IMR-90 (cell line): ENCODE measurements around the gene GNAI2. TPM values are rescaled to one million over a fixed set of nuclear protein-coding genes. Genes with fewer than 3 reads are reported as not detected.

ENCODE experiments used
- ATAC-seq: fragments of 200-7000 bp; cut with Tn5 transposase; 2 replicates; pipeline ENCODE4 v1.9.1; 2020; ENCODE audit warnings: low read depth, mild to moderate bottlenecking, moderate library complexity
- BruUV-seq: library from RNA; stranded (reverse); fragments of 400-500 nt; replicated peaks from 2 replicates; lab custom pipeline; 2021; lab: Mats Ljungman, UMichigan
- CTCF ChIA-PET: fragments of 300-600 bp; formaldehyde crosslinking; extraction: SDS; loops from one replicate; lab custom pipeline; 2021; ENCODE audit warnings: antibody characterized with exemption; lab: Yijun Ruan, JAX
- POLR2A ChIA-PET: fragments of 300-600 bp; sonication (Branson Sonifier 250); formaldehyde crosslinking; loops from one replicate; lab custom pipeline; 2022; ENCODE audit warnings: antibody characterized with exemption; ENCODE audit not compliant: unreplicated experiment; lab: Charles Lee
- DNase-seq: peaks from one replicate; pipeline ENCODE4 v3.0.0; 2013
- H2AFZ ChIP-seq: replicated peaks from 2 replicates; pipeline ENCODE3; 2013; ENCODE audit warnings: low read length, mild to moderate bottlenecking; ENCODE audit not compliant: poor library complexity
- H2AK5ac ChIP-seq: 2 replicates; pipeline ENCODE4 v1.6.1; 2013; ENCODE audit warnings: low read depth, low read length, inconsistent platforms
- H2AK9ac ChIP-seq: replicated peaks from 2 replicates; pipeline ENCODE3; 2013; ENCODE audit warnings: mild to moderate bottlenecking, low read depth, low read length, moderate library complexity; ENCODE audit not compliant: poor library complexity
- H2BK120ac ChIP-seq: 2 replicates; pipeline ENCODE4 v1.6.1; 2013; ENCODE audit warnings: low read depth, low read length, inconsistent platforms
- H2BK15ac ChIP-seq: 3 replicates; pipeline ENCODE4 v1.6.1; 2013; ENCODE audit warnings: low read depth, low read length, inconsistent platforms
- H2BK20ac ChIP-seq: 2 replicates; pipeline ENCODE4 v1.6.1; 2013; ENCODE audit warnings: low read depth, mild to moderate bottlenecking, inconsistent platforms, low read length, moderate library complexity
- H2BK5ac ChIP-seq: 2 replicates; pipeline ENCODE4 v1.6.1; 2013; ENCODE audit warnings: mild to moderate bottlenecking, low read depth, low read length, inconsistent platforms; ENCODE audit not compliant: poor library complexity, severe bottlenecking
- H3K14ac ChIP-seq: replicated peaks from 2 replicates; pipeline ENCODE4 v1.6.1; 2013; ENCODE audit warnings: low read depth, low read length, inconsistent platforms
- H3K18ac ChIP-seq: 2 replicates; pipeline ENCODE4 v1.6.1; 2013; ENCODE audit warnings: low read depth, low read length, control low read depth
- H3K23ac ChIP-seq: 2 replicates; pipeline ENCODE4 v1.6.1; 2013; ENCODE audit warnings: low read depth, low read length, inconsistent platforms
- H3K27ac ChIP-seq: 2 replicates; pipeline ENCODE4 v1.5.1; 2013; ENCODE audit warnings: mild to moderate bottlenecking, control low read depth, low read length; ENCODE audit not compliant: insufficient read depth
- H3K27me3 ChIP-seq: 2 replicates; pipeline ENCODE4 v1.6.1; 2013; ENCODE audit warnings: low read length; ENCODE audit not compliant: control insufficient read depth, insufficient read depth
- H3K36me3 ChIP-seq: 2 replicates; pipeline ENCODE4 v1.6.1; 2013; ENCODE audit warnings: low read length, mixed read lengths; ENCODE audit not compliant: control insufficient read depth, insufficient read depth
- H3K4ac ChIP-seq: 2 replicates; pipeline ENCODE4 v1.6.1; 2013; ENCODE audit warnings: low read depth, low read length, inconsistent platforms
- H3K4me1 ChIP-seq: 2 replicates; pipeline ENCODE4 v1.6.1; 2013; ENCODE audit warnings: low read length, mixed read lengths; ENCODE audit not compliant: control insufficient read depth, insufficient read depth
- H3K4me2 ChIP-seq: 2 replicates; pipeline ENCODE4 v1.6.1; 2013; ENCODE audit warnings: low read depth, mild to moderate bottlenecking, control low read depth, low read length, moderate library complexity
- H3K4me3 ChIP-seq: 2 replicates; pipeline ENCODE4 v1.5.1; 2013; ENCODE audit warnings: low read depth, mild to moderate bottlenecking, control low read depth, low read length, moderate library complexity; ENCODE audit not compliant: insufficient read depth
- H3K56ac ChIP-seq: 2 replicates; pipeline ENCODE4 v1.6.1; 2013; ENCODE audit warnings: low read length, inconsistent platforms; ENCODE audit not compliant: insufficient read depth; ENCODE audit errors: extremely low read depth
- H3K79me1 ChIP-seq, 2 experiments: 2 replicates each; pipeline ENCODE4 v1.6.1; 2013; ENCODE audit warnings: low read length in 2 of 2, inconsistent platforms in 1 of 2, low read depth in 1 of 2
- H3K9ac ChIP-seq: 2 replicates; pipeline ENCODE4 v1.6.1; 2013; ENCODE audit warnings: low read depth, low read length, control low read depth
- H3K9me1 ChIP-seq: 2 replicates; pipeline ENCODE4 v1.6.1; 2013; ENCODE audit warnings: low read length, inconsistent platforms; ENCODE audit not compliant: insufficient read depth
- H3K9me3 ChIP-seq: 2 replicates; pipeline ENCODE4 v1.6.1; 2013; ENCODE audit warnings: low read length; ENCODE audit not compliant: control insufficient read depth, insufficient read depth
- H4K20me1 ChIP-seq: 2 replicates; pipeline ENCODE4 v1.6.1; 2013; ENCODE audit warnings: low read length, inconsistent platforms; ENCODE audit not compliant: insufficient read depth
- H4K5ac ChIP-seq: 2 replicates; pipeline ENCODE4 v1.6.1; 2013; ENCODE audit warnings: mild to moderate bottlenecking, low read depth, low read length, control low read depth
- H4K8ac ChIP-seq, 2 experiments: 2 replicates each; pipeline ENCODE4 v1.6.1; 2013; ENCODE audit warnings: low read depth in 2 of 2, low read length in 2 of 2, control low read depth in 1 of 2, inconsistent platforms in 1 of 2
- H4K91ac ChIP-seq: 2 replicates; pipeline ENCODE4 v1.6.1; 2013; ENCODE audit warnings: low read depth, low read length, inconsistent platforms; ENCODE audit not compliant: insufficient read depth
- CEBPB ChIP-seq: IDR thresholded peaks from 2 replicates; pipeline ENCODE4 v1.6.1; 2012; ENCODE audit warnings: low read depth, low read length, improper control_type of control experiment
- CHD1 ChIP-seq: IDR thresholded peaks from 2 replicates; pipeline ENCODE4 v1.6.1; 2012; ENCODE audit warnings: low read depth, low read length, improper control_type of control experiment
- FOS ChIP-seq: fragments of 150-350 bp; IDR thresholded peaks from 2 replicates; pipeline ENCODE4 v1.6.1; 2016; ENCODE audit warnings: low read depth, low read length
- MAZ ChIP-seq: IDR thresholded peaks from 2 replicates; pipeline ENCODE4 v1.6.1; 2012; ENCODE audit warnings: low read depth, mild to moderate bottlenecking, low read length, improper control_type of control experiment, moderate library complexity, borderline replicate concordance
- MXI1 ChIP-seq: IDR thresholded peaks from 2 replicates; pipeline ENCODE4 v1.6.1; 2012; ENCODE audit warnings: low read depth, mild to moderate bottlenecking, low read length, moderate library complexity, borderline replicate concordance
- NFE2L2 ChIP-seq: fragments of 150-350 bp; IDR thresholded peaks from 2 replicates; pipeline ENCODE4 v1.6.1; 2016; ENCODE audit warnings: low read depth, mild to moderate bottlenecking, low read length
- POLR2A ChIP-seq: IDR thresholded peaks from 2 replicates; pipeline ENCODE4 v1.6.1; 2012; ENCODE audit warnings: mild to moderate bottlenecking, low read depth, low read length
- RAD21 ChIP-seq: IDR thresholded peaks from 2 replicates; pipeline ENCODE4 v1.6.1; 2012; ENCODE audit warnings: low read length, improper control_type of control experiment
- RCOR1 ChIP-seq: IDR thresholded peaks from 2 replicates; pipeline ENCODE4 v1.6.1; 2012; ENCODE audit warnings: mild to moderate bottlenecking, low read length, improper control_type of control experiment; ENCODE audit not compliant: insufficient replicate concordance
- RFX5 ChIP-seq: IDR thresholded peaks from 2 replicates; pipeline ENCODE4 v1.8.0; 2012; ENCODE audit warnings: low read depth, mild to moderate bottlenecking, low read length, moderate library complexity
- SMC3 ChIP-seq: fragments of 150-350 bp; IDR thresholded peaks from 2 replicates; pipeline ENCODE4 v1.6.1; 2016; ENCODE audit warnings: low read depth, mild to moderate bottlenecking, antibody characterized with exemption, low read length, moderate library complexity
- WGBS, 2 experiments: methylation state at CpG; one replicate each; pipeline versions ENCODE4 v1.1.5 to v1.1.7; 2013; ENCODE audit warnings: missing lambda C conversion rate in 2 of 2; ENCODE audit not compliant: insufficient read length in 1 of 2; ENCODE audit errors: extremely low coverage in 2 of 2; 5-methylcytosine and 5-hydroxymethylcytosine counted together
- dilution Hi-C: fragments of 300-500 bp; cut with HindIII; formaldehyde crosslinking; loops from one replicate; pipeline ENCODE4 v1.14.3; 2018; ENCODE audit warnings: low sequenced_read_pairs; ENCODE audit not compliant: unreplicated experiment
- in situ Hi-C: fragments of 300-500 bp; cut with MboI; formaldehyde crosslinking; loops from 3 replicates; pipeline ENCODE4 v1.14.3; 2019; ENCODE audit warnings: low sequenced_read_pairs, inconsistent platforms, mixed read lengths
- intact Hi-C: fragments of 100-400 bp; cut with micrococcal nuclease; formaldehyde crosslinking; loops from 2 replicates; pipeline ENCODE4 v1.10.0; 2022
- polyA plus RNA-seq, 3 experiments: library from polyadenylated mRNA; depleted of rRNA; stranded (reverse); fragments of >200 nt; gene quantifications; 2 replicates each; pipeline ENCODE4 v1.2.3, GENCODE V29; 2012; ENCODE audit warnings: low replicate concordance in 1 of 3
- total RNA-seq: library from RNA; depleted of rRNA; stranded (reverse); fragments of >200 nt; gene quantifications from 2 replicates; pipeline ENCODE4 v1.2.3, GENCODE V29; 2012
- TF ChIP-seq, protein P1 (sequence below): fragments of 150-350 bp; IDR thresholded peaks from 2 replicates; pipeline ENCODE4 v1.6.1; 2016; ENCODE audit warnings: low read depth, mild to moderate bottlenecking, low read length, moderate library complexity, borderline replicate concordance
- TF ChIP-seq, protein P2 (sequence below): conservative IDR thresholded peaks from 2 replicates; pipeline ENCODE4 v1.5.1; 2012; ENCODE audit warnings: mild to moderate bottlenecking, low read depth, low read length, improper control_type of control experiment

The GNAI2 gene
- total and polyA plus RNA-seq, 2 of the 4 experiments (the other 2 are of a cell fraction): 867 to 1,079 TPM

DNA sequence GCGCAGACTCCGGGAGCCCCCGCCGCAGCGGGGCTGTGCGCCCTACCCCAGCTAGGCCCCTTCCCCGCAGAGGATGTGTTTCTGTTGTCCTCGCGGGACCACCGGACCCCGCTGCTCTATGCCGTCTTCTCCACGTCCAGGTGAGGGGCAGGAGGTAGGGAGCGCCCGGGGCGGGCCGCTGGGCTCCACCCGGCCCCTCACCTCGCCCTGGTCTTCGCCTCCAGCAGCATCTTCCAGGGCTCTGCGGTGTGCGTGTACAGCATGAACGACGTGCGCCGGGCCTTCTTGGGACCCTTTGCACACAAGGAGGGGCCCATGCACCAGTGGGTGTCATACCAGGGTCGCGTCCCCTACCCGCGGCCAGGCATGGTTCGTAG lies 37.7 kb downstream of the GNAI2 start (continued):
- TF ChIP-seq MXI1: no peak
- TF ChIP-seq, protein P1, sequence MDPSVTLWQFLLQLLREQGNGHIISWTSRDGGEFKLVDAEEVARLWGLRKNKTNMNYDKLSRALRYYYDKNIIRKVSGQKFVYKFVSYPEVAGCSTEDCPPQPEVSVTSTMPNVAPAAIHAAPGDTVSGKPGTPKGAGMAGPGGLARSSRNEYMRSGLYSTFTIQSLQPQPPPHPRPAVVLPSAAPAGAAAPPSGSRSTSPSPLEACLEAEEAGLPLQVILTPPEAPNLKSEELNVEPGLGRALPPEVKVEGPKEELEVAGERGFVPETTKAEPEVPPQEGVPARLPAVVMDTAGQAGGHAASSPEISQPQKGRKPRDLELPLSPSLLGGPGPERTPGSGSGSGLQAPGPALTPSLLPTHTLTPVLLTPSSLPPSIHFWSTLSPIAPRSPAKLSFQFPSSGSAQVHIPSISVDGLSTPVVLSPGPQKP: no peak

GRCh38 chr3:50274371-50275104 lies 38.5 kb downstream of the GNAI2 start:
- dilution Hi-C loops: no loop called here
- no peaks in the 10 kb centered on the region for H3K27me3 ChIP-seq
- ATAC-seq (no peak), DNase-seq (peak; percentile 57)
- no peak overlapping the region for H4K5ac ChIP-seq
- H2BK15ac ChIP-seq: no peak overlapping the region
- in situ Hi-C loops: loop anchor here (5.0 kb wide), 2 partner anchors 47 to 82 kb away; partner anchors contain the start of gene GNAT1
- no peaks in the 10 kb centered on the region for H3K9me3 ChIP-seq
- no peak overlapping the region for H4K91ac ChIP-seq
- H3K36me3 ChIP-seq: peaks cover 20% of the 10 kb centered on the region; the same call in 1 of the 2 replicates
- no peak overlapping the region for H3K56ac ChIP-seq
- no peak overlapping the region for H3K18ac ChIP-seq
- H3K23ac ChIP-seq: no peak overlapping the region
- no peak overlapping the region for H3K14ac ChIP-seq
- H2AK9ac ChIP-seq: peak overlapping the region; percentile 24
- no peak overlapping the region for H3K9ac ChIP-seq
- no peak overlapping the region for H3K27ac ChIP-seq
- ChIA-PET CTCF (interaction anchor here (0.7 kb wide), 1 partner anchor 49 kb away, joined by 3 read pairs; no protein-coding TSS in a partner anchor), POLR2A (no interaction called here)
- H2BK20ac ChIP-seq: no peak overlapping the region
- BruUV-seq: no TSS peak
- H3K4ac ChIP-seq: no peak overlapping the region
- no peaks in the 10 kb centered on the region for H4K20me1 ChIP-seq
- H2AFZ ChIP-seq: no peak overlapping the region
- no peak overlapping the region for H2BK120ac ChIP-seq
- H3K9me1 ChIP-seq: peaks cover 9% of the 10 kb centered on the region
- peaks cover 3 to 18% of the 10 kb centered on the region in 2 experiments; a peak in 3 of 4 replicates for H3K79me1 ChIP-seq
- no peak overlapping the region for H2AK5ac ChIP-seq
- H3K4me1 ChIP-seq: peaks cover 18% of the 10 kb centered on the region
- no peak overlapping the region for H2BK5ac ChIP-seq
- intact Hi-C loops: no loop called here
- no peak overlapping the region for H3K4me3 ChIP-seq
- 19% methylated on average over 7 of the region's 26 CpGs; no CpG with 5 or more reads in 1 of the 2 experiments for WGBS, 2 experiments
- H4K8ac ChIP-seq: no peak overlapping the region
- H3K4me2 ChIP-seq: no peak overlapping the region
- TF ChIP-seq, protein P2, sequence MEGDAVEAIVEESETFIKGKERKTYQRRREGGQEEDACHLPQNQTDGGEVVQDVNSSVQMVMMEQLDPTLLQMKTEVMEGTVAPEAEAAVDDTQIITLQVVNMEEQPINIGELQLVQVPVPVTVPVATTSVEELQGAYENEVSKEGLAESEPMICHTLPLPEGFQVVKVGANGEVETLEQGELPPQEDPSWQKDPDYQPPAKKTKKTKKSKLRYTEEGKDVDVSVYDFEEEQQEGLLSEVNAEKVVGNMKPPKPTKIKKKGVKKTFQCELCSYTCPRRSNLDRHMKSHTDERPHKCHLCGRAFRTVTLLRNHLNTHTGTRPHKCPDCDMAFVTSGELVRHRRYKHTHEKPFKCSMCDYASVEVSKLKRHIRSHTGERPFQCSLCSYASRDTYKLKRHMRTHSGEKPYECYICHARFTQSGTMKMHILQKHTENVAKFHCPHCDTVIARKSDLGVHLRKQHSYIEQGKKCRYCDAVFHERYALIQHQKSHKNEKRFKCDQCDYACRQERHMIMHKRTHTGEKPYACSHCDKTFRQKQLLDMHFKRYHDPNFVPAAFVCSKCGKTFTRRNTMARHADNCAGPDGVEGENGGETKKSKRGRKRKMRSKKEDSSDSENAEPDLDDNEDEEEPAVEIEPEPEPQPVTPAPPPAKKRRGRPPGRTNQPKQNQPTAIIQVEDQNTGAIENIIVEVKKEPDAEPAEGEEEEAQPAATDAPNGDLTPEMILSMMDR: peak; percentile 60
- TF ChIP-seq MXI1: no peak
- TF ChIP-seq NFE2L2: no peak
- TF ChIP-seq RAD21: peak; percentile 39; the same call in 1 of the 2 replicates
- TF ChIP-seq FOS: no peak
- no peak for TF ChIP-seq CEBPB
- peak; percentile 56 for TF ChIP-seq SMC3
- no peak for TF ChIP-seq MAZ
- no peak for TF ChIP-seq POLR2A
- no peak for TF ChIP-seq RFX5
- TF ChIP-seq CHD1: no peak
- no peak for TF ChIP-seq RCOR1
